Measurements from ENCODE around the gene MARVELD1.

MARVELD1 gene

GRCh38 chr10:97759946-97760345 lies 46.4 kb downstream of the MARVELD1 start:
- no peak for DNase-seq

GRCh38 chr10:97760461-97761257 lies 47.1 kb downstream of the MARVELD1 start:
- no peak for DNase-seq

GRCh38 chr10:97761331-97761865 lies 47.9 kb downstream of the MARVELD1 start:
- no peak for DNase-seq

- DNase-seq: no peak
Observed at GRCh38 chr10:97762056-97762455, 48.5 kb downstream of the MARVELD1 start.

GRCh38 chr10:97762816-97763215 lies 49.3 kb downstream of the MARVELD1 start:
- DNase-seq: no peak

- no peak for DNase-seq
Observed at GRCh38 chr10:97763411-97763810, 49.9 kb downstream of the MARVELD1 start.

- no peak for DNase-seq
Observed at GRCh38 chr10:97763947-97764346, 50.4 kb downstream of the MARVELD1 start.

- DNase-seq: no peak
Observed at GRCh38 chr10:97764519-97764931, 51.0 kb downstream of the MARVELD1 start.

GRCh38 chr10:97765201-97765600 lies 51.7 kb downstream of the MARVELD1 start:
- DNase-seq: no peak

- DNase-seq: no peak
Observed at GRCh38 chr10:97766106-97766810, 52.7 kb downstream of the MARVELD1 start.

- no peak for DNase-seq
Observed at GRCh38 chr10:97766996-97767924, 53.7 kb downstream of the MARVELD1 start.
